ENCODE measurements around the gene XRCC3. TPM values are rescaled to one million over a fixed set of nuclear protein-coding genes. Genes with fewer than 3 reads are reported as not detected.

XRCC3 gene
- total and polyA plus RNA-seq, 7 experiments from 2014 or later = 5.1 to 38.9 (median 10.2) TPM

DNA sequence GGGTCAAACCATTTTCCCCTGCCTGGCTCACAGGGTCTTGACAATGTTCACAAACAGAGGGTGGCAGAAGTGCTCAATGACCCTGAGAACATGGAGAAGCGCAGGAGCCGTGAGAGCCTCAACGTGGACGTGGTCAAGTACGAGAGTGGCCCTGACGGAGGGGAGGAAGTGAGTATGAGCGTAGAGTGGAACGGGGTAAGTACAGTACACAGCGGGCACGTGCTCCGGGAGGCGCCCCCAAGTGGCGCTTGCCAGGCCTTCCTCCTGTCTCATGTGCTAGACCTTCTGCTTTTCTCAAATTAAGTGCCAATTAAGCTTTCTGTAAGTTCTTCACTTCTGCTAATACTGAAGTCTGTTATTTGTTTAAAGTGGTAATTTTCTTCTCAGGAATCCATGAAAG, 35.9 kb downstream of the XRCC3 start:
- intact Hi-C loops (cut with micrococcal nuclease) = loop anchor here in 1 of 2 donors (1.0 kb wide), 2 partner anchors 72 to 107 kb away; no protein-coding TSS in a partner anchor
- peaks cover 0 to 6% (median 3%) of the 10 kb centered on the region in 7 donors for H3K4me1 Mint-ChIP-seq
- ATAC-seq = peak; percentile 92
- no peaks in the 10 kb centered on the region for H3K9me3 Mint-ChIP-seq
- peaks cover 0 to 43% (median 19%) of the 10 kb centered on the region in 5 donors for H3K36me3 Mint-ChIP-seq
- H3K4me3 Mint-ChIP-seq = no peak overlapping the region
- ChIA-PET POLR2A (no interaction called here), CTCF (interaction anchor here (0.6 to 1.5 kb wide), 4 partner anchors 8 to 110 kb away, joined by 3 to 4 read pairs (median 3); no protein-coding TSS in a partner anchor)
- no peaks in the 10 kb centered on the region for H3K27me3 Mint-ChIP-seq
- H3K4me3 ChIP-seq (ENCODE audit: low read length) = no peak overlapping the region
- peaks cover 19 to 97% (median 28%) of the 10 kb centered on the region in 3 experiments for H3K36me3 ChIP-seq (ENCODE audit: control insufficient read depth in 2 of 3, insufficient read depth in 3 of 3, low read length in 3 of 3)
- peak in 7 of 9 donors; percentile 11 to 52 (median 38) for DNase-seq
- H3K27me3 ChIP-seq (ENCODE audit: control insufficient read depth in 2 of 2, insufficient read depth in 2 of 2, low read length in 2 of 2) = no peaks in the 10 kb centered on the region
- no peaks in the 10 kb centered on the region for H3K9me3 ChIP-seq (ENCODE audit: control insufficient read depth in 2 of 3, low read length in 3 of 3)
- H3K27ac Mint-ChIP-seq = peak overlapping the region in 4 of 9 donors; percentile 42 to 68 (median 56)
- H3K27ac ChIP-seq (ENCODE audit: low read depth, low read length) = no peak overlapping the region
- no peaks in the 10 kb centered on the region for H3K4me1 ChIP-seq (ENCODE audit: control insufficient read depth in 2 of 2, insufficient read depth in 2 of 2, low read length in 2 of 2)

DNA sequence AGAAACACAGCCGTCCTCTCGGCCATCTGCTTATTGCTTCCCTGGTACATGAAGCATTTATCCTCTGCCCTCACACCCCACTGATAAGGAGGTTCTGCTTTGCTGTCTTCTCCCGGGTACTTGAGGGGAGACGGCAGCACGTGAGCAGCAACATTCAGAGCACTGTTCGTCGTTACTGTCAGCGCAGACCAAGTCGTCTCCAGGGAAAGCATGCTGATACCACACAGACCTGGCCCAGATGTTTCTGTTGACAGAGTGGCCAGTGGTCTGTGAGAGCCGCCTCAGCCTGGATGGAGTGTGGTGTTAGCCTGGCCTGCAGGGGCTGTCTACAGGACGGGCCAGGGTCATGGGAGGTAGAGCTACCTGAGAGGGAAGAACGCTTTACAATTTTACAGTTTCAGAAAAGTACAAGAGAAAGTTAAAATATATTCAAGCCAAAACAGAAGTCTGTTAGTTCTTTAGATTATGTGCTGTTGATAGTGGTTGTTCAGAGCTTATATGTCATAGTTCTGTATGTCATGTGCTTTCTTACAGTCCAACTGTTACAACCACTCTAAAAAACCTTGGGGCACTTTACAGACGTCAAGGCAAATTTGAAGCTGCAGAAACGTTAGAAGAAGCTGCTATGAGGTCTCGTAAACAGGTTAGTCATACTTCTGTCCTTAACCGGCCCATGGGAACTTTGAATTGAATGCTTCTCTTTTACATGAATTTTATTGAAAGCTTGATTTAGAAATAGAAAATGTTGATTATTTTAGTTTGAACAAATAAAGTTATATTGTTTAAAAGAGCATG, 38.2 kb downstream of the XRCC3 start:
- Histone ChIP-seq H3K4me1 (ENCODE audit: control insufficient read depth in 2 of 2, insufficient read depth in 2 of 2, low read length in 2 of 2) (no peaks in the 10 kb centered on the region), H3K27me3 (ENCODE audit: control insufficient read depth in 2 of 2, insufficient read depth in 2 of 2, low read length in 2 of 2) (no peaks in the 10 kb centered on the region), H3K4me3 (ENCODE audit: low read length) (no peak overlapping the region), H3K36me3 (ENCODE audit: control insufficient read depth in 2 of 3, insufficient read depth in 3 of 3, low read length in 3 of 3) (peaks cover 23 to 96% (median 32%) of the 10 kb centered on the region in 3 experiments), H3K9me3 (ENCODE audit: control insufficient read depth in 2 of 3, low read length in 3 of 3) (no peaks in the 10 kb centered on the region), H3K27ac (ENCODE audit: low read depth, low read length) (no peak overlapping the region)
- ChIA-PET POLR2A (no interaction called here), CTCF (interaction anchor here (0.7 kb wide), 1 partner anchor 1955 kb away, joined by 5 read pairs; no protein-coding TSS in a partner anchor)
- Mint-ChIP-seq H3K27me3 (no peaks in the 10 kb centered on the region), H3K9me3 (no peaks in the 10 kb centered on the region), H3K4me3 (no peak overlapping the region), H3K36me3 (peaks cover 5 to 52% (median 27%) of the 10 kb centered on the region in 5 donors), H3K27ac (peak overlapping the region in 4 of 9 donors; percentile 24 to 62 (median 52)), H3K4me1 (peaks cover 0 to 6% (median 3%) of the 10 kb centered on the region in 7 donors)
- DNase-seq (no peak), ATAC-seq (no peak)
- intact Hi-C loops (cut with micrococcal nuclease) = no loop called here

DNA sequence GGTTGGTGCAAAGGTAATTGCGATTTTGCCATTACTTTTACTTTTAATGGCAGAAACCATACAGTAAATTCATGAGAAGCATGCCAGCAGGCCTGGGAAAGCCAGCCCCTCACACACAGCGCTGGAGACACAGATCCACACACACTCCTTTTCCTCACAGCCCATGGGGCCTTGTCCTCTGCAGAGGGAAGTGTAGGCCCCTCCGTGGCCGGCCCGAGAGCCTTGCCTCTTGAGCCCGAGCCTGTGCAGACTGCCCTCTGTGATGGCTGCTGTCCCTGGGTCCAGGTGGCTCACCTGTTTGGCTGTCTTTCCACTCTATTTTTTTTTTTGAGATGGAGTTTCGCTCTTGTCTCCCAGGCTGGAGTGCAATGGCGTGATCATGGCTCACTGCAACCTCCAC, 39.3 kb downstream of the XRCC3 start:
- peaks cover 32 to 96% (median 37%) of the 10 kb centered on the region in 3 experiments for H3K36me3 ChIP-seq (ENCODE audit: control insufficient read depth in 2 of 3, insufficient read depth in 3 of 3, low read length in 3 of 3)
- H3K27me3 ChIP-seq (ENCODE audit: control insufficient read depth in 2 of 2, insufficient read depth in 2 of 2, low read length in 2 of 2) = no peaks in the 10 kb centered on the region
- Mint-ChIP-seq H3K9me3 (no peaks in the 10 kb centered on the region), H3K36me3 (peaks cover 5 to 56% (median 26%) of the 10 kb centered on the region in 5 donors), H3K27ac (no peak overlapping the region), H3K4me3 (no peak overlapping the region), H3K4me1 (peaks cover 0 to 6% (median 3%) of the 10 kb centered on the region in 7 donors), H3K27me3 (no peaks in the 10 kb centered on the region)
- no peak for DNase-seq
- POLR2A ChIA-PET = no interaction called here
- no peaks in the 10 kb centered on the region for H3K9me3 ChIP-seq (ENCODE audit: control insufficient read depth in 2 of 3, low read length in 3 of 3)
- no peak for ATAC-seq
- no peak overlapping the region for H3K4me3 ChIP-seq (ENCODE audit: low read length)
- CTCF ChIA-PET = no interaction called here
- H3K4me1 ChIP-seq (ENCODE audit: control insufficient read depth in 2 of 2, insufficient read depth in 2 of 2, low read length in 2 of 2) = no peaks in the 10 kb centered on the region
- no peak overlapping the region for H3K27ac ChIP-seq (ENCODE audit: low read depth, low read length)
- intact Hi-C loops (cut with micrococcal nuclease) = no loop called here

DNA sequence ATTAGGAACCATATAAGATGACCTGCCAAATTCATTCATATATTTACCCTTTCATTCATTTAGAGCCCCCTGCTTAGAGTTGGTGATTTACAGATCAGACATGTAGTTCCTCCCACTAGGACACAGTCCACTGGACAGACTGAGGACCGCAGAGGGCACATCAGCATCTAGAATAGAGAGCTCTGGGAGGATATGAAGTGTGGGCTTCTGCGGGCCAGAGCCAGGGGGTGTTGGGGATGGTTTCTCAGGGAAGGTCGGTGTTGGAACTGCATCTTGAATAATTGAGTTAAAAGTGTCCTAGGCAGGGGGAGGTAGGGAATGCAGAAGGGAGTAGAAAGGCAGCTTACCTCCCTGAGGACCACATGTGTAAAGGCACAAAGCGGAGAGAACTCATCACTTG, 43.3 kb downstream of the XRCC3 start:
- peak overlapping the region in 1 of 9 donors; percentile 50 for H3K27ac Mint-ChIP-seq
- no peak for ATAC-seq
- no peaks in the 10 kb centered on the region for H3K27me3 Mint-ChIP-seq
- H3K36me3 ChIP-seq (ENCODE audit: control insufficient read depth in 2 of 3, insufficient read depth in 3 of 3, low read length in 3 of 3) = peaks cover 30 to 91% (median 41%) of the 10 kb centered on the region in 3 experiments
- no peaks in the 10 kb centered on the region for H3K4me1 ChIP-seq (ENCODE audit: control insufficient read depth in 2 of 2, insufficient read depth in 2 of 2, low read length in 2 of 2)
- H3K36me3 Mint-ChIP-seq = peaks cover 5 to 50% (median 27%) of the 10 kb centered on the region in 5 donors
- H3K27me3 ChIP-seq (ENCODE audit: control insufficient read depth in 2 of 2, insufficient read depth in 2 of 2, low read length in 2 of 2) = no peaks in the 10 kb centered on the region
- H3K4me1 Mint-ChIP-seq = peaks cover 0 to 3% (median 0%) of the 10 kb centered on the region in 7 donors
- no peak overlapping the region for H3K27ac ChIP-seq (ENCODE audit: low read depth, low read length)
- no peaks in the 10 kb centered on the region for H3K9me3 ChIP-seq (ENCODE audit: control insufficient read depth in 2 of 3, low read length in 3 of 3)
- no peak overlapping the region for H3K4me3 ChIP-seq (ENCODE audit: low read length)
- ChIA-PET POLR2A (no interaction called here), CTCF (interaction anchor here (1.2 kb wide), 1 partner anchor 8 kb away, joined by 4 read pairs; no protein-coding TSS in a partner anchor)
- intact Hi-C loops (cut with micrococcal nuclease) = no loop called here
- DNase-seq = no peak
- H3K4me3 Mint-ChIP-seq = no peak overlapping the region
- H3K9me3 Mint-ChIP-seq = no peaks in the 10 kb centered on the region

DNA sequence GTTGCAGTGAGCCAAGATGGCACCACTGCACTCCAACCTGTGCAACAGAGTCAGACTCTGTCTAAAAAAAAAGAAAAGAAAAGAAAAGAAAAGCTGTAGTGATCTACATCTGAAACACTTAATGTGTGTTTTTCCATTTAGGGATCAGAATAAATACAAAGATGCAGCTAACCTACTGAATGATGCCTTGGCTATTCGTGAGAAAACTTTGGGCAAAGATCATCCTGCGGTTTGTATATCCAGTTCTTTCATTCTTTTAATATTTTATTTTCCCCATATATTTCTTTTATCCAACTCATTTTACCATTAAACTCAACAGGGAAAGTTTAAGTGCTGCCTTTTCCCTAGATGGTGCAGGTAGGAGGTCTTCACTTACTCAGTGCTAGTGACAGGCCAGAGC, 45.9 kb downstream of the XRCC3 start:
- Mint-ChIP-seq H3K9me3 (no peaks in the 10 kb centered on the region), H3K4me3 (no peak overlapping the region), H3K36me3 (peaks cover 5 to 39% (median 21%) of the 10 kb centered on the region in 5 donors), H3K27me3 (no peaks in the 10 kb centered on the region), H3K27ac (no peak overlapping the region), H3K4me1 (peaks cover 0 to 6% (median 0%) of the 10 kb centered on the region in 7 donors)
- DNase-seq = no peak
- H3K36me3 ChIP-seq (ENCODE audit: control insufficient read depth in 2 of 3, insufficient read depth in 3 of 3, low read length in 3 of 3) = peaks cover 25 to 84% (median 33%) of the 10 kb centered on the region in 3 experiments
- ATAC-seq = no peak
- POLR2A ChIA-PET = no interaction called here
- no peaks in the 10 kb centered on the region for H3K9me3 ChIP-seq (ENCODE audit: control insufficient read depth in 2 of 3, low read length in 3 of 3)
- no peak overlapping the region for H3K4me3 ChIP-seq (ENCODE audit: low read length)
- intact Hi-C loops (cut with micrococcal nuclease) = no loop called here
- CTCF ChIA-PET = no interaction called here
- H3K27me3 ChIP-seq (ENCODE audit: control insufficient read depth in 2 of 2, insufficient read depth in 2 of 2, low read length in 2 of 2) = no peaks in the 10 kb centered on the region
- no peak overlapping the region for H3K27ac ChIP-seq (ENCODE audit: low read depth, low read length)
- H3K4me1 ChIP-seq (ENCODE audit: control insufficient read depth in 2 of 2, insufficient read depth in 2 of 2, low read length in 2 of 2) = no peaks in the 10 kb centered on the region

DNA sequence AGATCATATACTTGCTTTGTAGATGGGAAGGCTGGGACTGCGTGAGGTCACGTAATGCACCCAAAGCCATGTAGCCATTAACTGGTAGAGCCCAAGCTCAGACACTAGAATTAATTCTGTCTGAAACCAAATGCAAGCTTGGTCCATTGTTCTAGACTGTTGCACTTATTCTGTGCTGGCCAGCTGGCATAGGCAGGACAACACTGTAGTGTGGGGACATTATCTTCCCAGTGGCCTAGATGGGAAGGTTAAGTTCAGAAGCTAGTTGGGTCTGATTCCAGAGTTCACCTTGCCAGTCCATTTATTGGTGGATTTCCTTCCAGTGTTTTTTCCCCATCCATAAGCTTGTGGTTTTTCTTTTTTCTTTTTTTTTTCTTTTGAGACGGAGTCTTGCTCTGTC, 47.1 kb downstream of the XRCC3 start:
- Mint-ChIP-seq H3K4me3 (no peak overlapping the region), H3K27me3 (no peaks in the 10 kb centered on the region), H3K4me1 (peaks cover 0 to 9% (median 2%) of the 10 kb centered on the region in 7 donors), H3K36me3 (peaks cover 5 to 41% (median 17%) of the 10 kb centered on the region in 5 donors), H3K9me3 (no peaks in the 10 kb centered on the region), H3K27ac (no peak overlapping the region)
- no peaks in the 10 kb centered on the region for H3K9me3 ChIP-seq (ENCODE audit: control insufficient read depth in 2 of 3, low read length in 3 of 3)
- H3K4me3 ChIP-seq (ENCODE audit: low read length) = no peak overlapping the region
- POLR2A ChIA-PET = interaction anchor here (0.6 kb wide), 1 partner anchor 16 kb away, joined by 3 read pairs; no protein-coding TSS in a partner anchor
- H3K36me3 ChIP-seq (ENCODE audit: control insufficient read depth in 2 of 3, insufficient read depth in 3 of 3, low read length in 3 of 3) = peaks cover 23 to 83% (median 33%) of the 10 kb centered on the region in 3 experiments
- DNase-seq (no peak), ATAC-seq (no peak)
- no peak overlapping the region for H3K27ac ChIP-seq (ENCODE audit: low read depth, low read length)
- no peaks in the 10 kb centered on the region for H3K4me1 ChIP-seq (ENCODE audit: control insufficient read depth in 2 of 2, insufficient read depth in 2 of 2, low read length in 2 of 2)
- intact Hi-C loops (cut with micrococcal nuclease) = no loop called here
- CTCF ChIA-PET = interaction anchor here (1.2 kb wide), 1 partner anchor 12 kb away, joined by 3 read pairs; no protein-coding TSS in a partner anchor
- H3K27me3 ChIP-seq (ENCODE audit: control insufficient read depth in 2 of 2, insufficient read depth in 2 of 2, low read length in 2 of 2) = no peaks in the 10 kb centered on the region
